LNCAP (cell line): ENCODE measurements around the gene MYL6.

ENCODE experiments used
- CTCF ChIP-seq: fragments of 450-650 bp; IDR thresholded peaks from 2 replicates; pipeline ENCODE4 v1.5.1; 2017; ENCODE audit warnings: mild to moderate bottlenecking

MYL6 gene

DNA sequence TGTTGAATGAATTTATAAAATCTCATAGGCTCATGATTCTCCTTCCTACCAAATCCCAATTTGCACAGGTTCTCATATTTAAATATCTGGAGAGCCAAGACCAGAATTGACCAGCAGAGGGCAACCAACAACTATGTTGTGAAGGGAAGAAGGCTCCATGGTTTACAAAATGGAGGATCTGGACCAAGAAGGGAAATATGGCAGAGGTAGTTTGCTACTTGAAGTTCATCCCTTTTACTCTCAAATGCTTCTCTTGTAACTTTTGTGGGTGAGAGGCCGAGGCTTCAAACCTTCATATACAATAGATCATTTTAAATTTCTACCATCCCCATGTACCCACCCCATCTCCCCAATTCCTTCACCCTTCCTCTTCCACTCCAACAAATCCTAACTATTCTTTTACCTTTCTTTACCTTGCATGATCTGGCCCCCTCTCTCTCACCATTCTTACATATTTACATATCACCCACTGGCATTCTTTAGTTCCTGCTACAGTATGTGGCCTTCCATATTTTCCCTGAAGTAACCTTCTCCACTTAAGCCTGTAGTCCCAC lies 34.9 kb downstream of the MYL6 start:
- peak; percentile 87 for TF ChIP-seq CTCF

DNA sequence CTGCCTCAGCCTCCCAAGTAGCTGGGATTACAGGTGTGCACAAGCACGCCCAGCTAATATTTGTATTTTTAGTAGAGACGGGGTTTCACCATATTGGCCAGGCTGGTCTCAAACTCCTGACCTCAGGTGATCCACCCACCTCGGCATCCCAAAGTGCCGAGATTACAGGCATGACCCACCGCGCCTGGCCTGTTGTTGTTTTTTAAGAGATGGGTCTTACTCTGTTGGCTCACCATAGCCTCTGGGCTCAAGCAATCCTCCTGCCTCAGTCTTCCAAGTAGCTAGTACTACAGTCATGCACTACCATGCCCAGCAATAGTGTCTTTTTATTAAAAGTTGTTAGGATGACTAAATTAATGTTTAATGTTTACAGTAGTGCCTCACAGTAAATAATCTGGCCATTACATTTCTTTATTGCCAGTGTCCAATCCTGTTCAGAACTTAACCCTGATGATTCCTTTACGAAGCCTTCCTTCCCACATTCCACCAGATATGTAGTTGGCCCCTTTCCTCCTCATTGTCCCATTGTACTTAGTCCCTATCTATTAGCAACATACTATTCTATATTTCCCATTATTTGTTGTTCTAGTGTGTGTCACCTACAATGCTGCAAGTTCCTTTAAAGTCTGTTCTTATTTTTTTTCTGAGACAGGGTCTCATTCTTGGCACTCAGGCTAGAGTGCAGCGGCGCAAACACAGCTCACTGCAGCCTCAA lies 39.9 kb downstream of the MYL6 start:
- no peak for TF ChIP-seq CTCF

DNA sequence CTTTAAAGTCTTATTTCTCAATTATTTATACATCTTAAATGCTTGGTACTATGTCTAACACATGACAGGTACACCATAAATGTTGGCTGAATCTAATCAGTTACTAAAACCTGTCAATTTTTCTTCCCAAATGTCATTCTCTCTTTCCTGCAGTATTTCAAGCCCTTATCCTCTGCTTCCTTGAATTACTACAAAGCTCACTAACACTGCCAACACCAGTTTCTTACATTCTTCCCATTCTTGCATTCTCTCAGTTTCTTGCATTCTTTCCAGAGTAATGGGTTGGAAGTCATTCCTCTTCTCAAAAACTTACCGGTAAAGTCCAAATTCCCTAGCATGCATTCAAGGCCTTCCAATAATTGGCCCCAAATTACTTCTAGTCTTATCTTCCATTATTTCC lies 40.7 kb downstream of the MYL6 start:
- TF ChIP-seq CTCF, result no peak

GRCh38 chr12:56202366-56202765 lies 44.2 kb downstream of the MYL6 start:
- no peak for TF ChIP-seq CTCF

GRCh38 chr12:56202838-56203237 lies 44.7 kb downstream of the MYL6 start:
- TF ChIP-seq CTCF, result no peak

GRCh38 chr12:56204275-56204674 lies 46.1 kb downstream of the MYL6 start:
- TF ChIP-seq CTCF, result no peak

DNA sequence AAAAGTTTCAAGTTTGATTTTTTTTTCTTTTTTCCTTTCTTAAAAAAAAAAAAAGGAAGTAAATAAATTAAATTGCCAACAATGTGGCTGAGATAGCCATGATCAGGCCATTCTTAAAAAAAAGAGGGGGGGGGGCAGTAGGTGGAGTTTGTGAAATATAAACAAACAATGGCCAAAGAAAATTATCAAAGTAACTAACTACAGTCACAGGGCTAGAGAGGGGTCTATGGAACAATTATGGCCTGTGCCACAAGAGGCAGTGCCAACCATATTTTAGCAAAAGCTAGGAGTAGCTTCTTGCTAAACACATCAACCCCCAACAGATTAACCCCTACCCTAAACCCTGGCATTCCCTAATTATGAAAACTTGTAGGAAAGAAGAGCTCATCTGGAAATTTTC lies 47.3 kb downstream of the MYL6 start:
- TF ChIP-seq CTCF, result no peak
